Measurements from ENCODE around the gene AZIN2.

- no peak for TF ChIP-seq CTCF (IDR thresholded peaks at IDR 0.05 in 2 of 3, conservative IDR thresholded peaks at IDR 0.05 in 1 of 3; ENCODE audit: control insufficient read depth in 2 of 3, extremely low read depth in 1 of 3, insufficient read depth in 1 of 3, low read depth in 3 of 3, low read length in 3 of 3)
- no peak for TF ChIP-seq RELA (IDR thresholded peaks at IDR 0.05; ENCODE audit: borderline replicate concordance, partially characterized antibody)
- no peak for TF ChIP-seq ATF3 (IDR thresholded peaks at IDR 0.05; ENCODE audit: borderline replicate concordance, extremely low read depth, low read depth, low read length)
Observed at GRCh38 chr1:33080885-33081553, at the start of gene AZIN2.
